ENCODE measurements around the gene GOLGA3. TPM values are rescaled to one million over a fixed set of nuclear protein-coding genes. Genes with fewer than 3 reads are reported as not detected.

GOLGA3 gene
- total and polyA plus RNA-seq, 12 donors = 10.8 to 46.1 (median 34.8) TPM

DNA sequence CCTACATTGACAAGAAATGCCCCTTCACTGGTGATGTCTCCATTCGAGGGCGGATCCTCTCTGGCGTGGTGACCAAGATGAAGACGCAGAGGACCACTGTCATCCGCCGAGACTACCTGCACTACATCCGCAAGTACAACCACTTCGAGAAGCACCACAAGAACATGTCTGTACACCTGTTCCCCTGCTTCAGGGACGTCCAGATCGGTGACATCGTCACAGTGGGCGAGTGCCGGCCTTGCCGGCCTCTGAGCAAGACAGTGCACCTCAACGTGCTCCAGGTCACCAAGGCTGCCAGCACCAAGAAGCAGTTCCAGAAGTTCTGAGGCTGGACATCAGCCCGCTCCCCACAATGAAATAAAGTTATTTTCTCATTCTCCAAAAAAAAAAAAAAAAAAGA is 2.8 kb downstream of the GOLGA3 start:
- DNase-seq (no peak), ATAC-seq (no peak)
- H3K27me3 ChIP-seq = no peaks in the 10 kb centered on the region
- no peaks in the 10 kb centered on the region for H3K9me3 ChIP-seq
- H3K27ac ChIP-seq = no peak overlapping the region
- intact Hi-C loops (cut with DNase I) = loop anchor here in 1 of 10 donors (5.0 to 10.0 kb wide), 2 partner anchors 51 to 334 kb away; partner anchors contain the start of gene FBRSL1
- WGBS, 2 donors = 93 to 95% methylated on average over 16 of the region's 16 CpGs
- H3K4me3 ChIP-seq = no peak overlapping the region
- TF ChIP-seq, protein P1, sequence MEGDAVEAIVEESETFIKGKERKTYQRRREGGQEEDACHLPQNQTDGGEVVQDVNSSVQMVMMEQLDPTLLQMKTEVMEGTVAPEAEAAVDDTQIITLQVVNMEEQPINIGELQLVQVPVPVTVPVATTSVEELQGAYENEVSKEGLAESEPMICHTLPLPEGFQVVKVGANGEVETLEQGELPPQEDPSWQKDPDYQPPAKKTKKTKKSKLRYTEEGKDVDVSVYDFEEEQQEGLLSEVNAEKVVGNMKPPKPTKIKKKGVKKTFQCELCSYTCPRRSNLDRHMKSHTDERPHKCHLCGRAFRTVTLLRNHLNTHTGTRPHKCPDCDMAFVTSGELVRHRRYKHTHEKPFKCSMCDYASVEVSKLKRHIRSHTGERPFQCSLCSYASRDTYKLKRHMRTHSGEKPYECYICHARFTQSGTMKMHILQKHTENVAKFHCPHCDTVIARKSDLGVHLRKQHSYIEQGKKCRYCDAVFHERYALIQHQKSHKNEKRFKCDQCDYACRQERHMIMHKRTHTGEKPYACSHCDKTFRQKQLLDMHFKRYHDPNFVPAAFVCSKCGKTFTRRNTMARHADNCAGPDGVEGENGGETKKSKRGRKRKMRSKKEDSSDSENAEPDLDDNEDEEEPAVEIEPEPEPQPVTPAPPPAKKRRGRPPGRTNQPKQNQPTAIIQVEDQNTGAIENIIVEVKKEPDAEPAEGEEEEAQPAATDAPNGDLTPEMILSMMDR (IDR thresholded peaks at IDR 0.05) = no peak
- H3K4me1 ChIP-seq = peaks cover 0 to 29% (median 22%) of the 10 kb centered on the region in 9 donors
- H3K36me3 ChIP-seq = peaks cover 0 to 66% (median 15%) of the 10 kb centered on the region in 9 donors

DNA sequence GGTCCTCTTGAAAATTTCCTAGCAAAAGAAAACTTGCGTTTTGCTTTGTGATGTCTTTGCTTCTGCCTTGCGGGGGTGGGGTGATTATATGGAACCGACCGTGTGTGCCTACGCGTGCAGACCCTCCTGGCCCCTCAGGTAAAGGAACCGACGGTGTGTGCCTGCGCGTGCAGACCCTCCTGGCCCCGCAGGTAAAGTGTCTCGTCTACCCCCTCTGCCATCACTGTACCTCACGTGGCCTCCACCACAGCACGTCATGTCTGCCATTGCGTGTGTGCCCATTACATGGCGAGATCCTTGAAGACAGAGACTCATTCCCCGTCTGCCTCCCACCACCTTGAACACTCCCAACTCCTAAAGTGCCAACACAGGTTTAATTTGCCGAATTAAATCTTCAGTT is 3.6 kb downstream of the GOLGA3 start:
- TF ChIP-seq, protein P1 (IDR thresholded peaks at IDR 0.05) = no peak
- Histone ChIP-seq H3K4me3 (no peak overlapping the region), H3K27ac (no peak overlapping the region), H3K27me3 (no peaks in the 10 kb centered on the region), H3K9me3 (no peaks in the 10 kb centered on the region), H3K36me3 (peaks cover 0 to 74% (median 21%) of the 10 kb centered on the region in 9 donors), H3K4me1 (peaks cover 0 to 29% (median 22%) of the 10 kb centered on the region in 9 donors)
- 94% methylated on average over 18 of the region's 18 CpGs for WGBS, 2 donors
- no peak for ATAC-seq
- intact Hi-C loops (cut with DNase I) = loop anchor here in 1 of 10 donors (5.0 to 10.0 kb wide), 2 partner anchors 50 to 333 kb away; partner anchors contain the start of gene FBRSL1
- no peak for DNase-seq

DNA sequence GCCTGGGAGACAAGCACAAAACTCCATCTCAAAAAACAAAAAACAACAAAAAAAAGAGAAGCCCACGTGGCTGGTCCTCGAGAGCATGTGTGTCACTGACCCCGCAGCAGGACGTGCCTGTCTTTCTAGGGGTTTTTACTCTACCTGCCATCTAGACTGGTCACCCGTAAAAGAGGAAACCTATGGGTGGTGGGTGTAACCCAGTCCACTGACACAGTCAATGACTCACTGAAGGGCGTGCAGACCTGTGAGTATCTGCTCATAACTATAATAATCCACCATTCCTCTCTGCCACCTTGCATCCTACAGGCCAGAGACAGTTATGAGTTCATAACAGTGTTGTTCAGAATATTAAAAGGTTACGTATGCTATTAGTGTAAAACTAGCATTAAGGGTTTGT is 4.6 kb downstream of the GOLGA3 start:
- Histone ChIP-seq H3K27ac (no peak overlapping the region), H3K4me1 (peaks cover 0 to 24% (median 21%) of the 10 kb centered on the region in 9 donors), H3K27me3 (no peaks in the 10 kb centered on the region), H3K9me3 (no peaks in the 10 kb centered on the region), H3K4me3 (no peak overlapping the region), H3K36me3 (peaks cover 0 to 84% (median 28%) of the 10 kb centered on the region in 9 donors)
- ATAC-seq (no peak), DNase-seq (no peak)
- intact Hi-C loops (cut with DNase I) = loop anchor here in 1 of 10 donors (10.0 kb wide), 1 partner anchor 49 kb away; no protein-coding TSS in a partner anchor
- WGBS, 2 donors = 89% methylated on average over 7 of the region's 7 CpGs
- TF ChIP-seq, protein P1 (IDR thresholded peaks at IDR 0.05) = no peak

DNA sequence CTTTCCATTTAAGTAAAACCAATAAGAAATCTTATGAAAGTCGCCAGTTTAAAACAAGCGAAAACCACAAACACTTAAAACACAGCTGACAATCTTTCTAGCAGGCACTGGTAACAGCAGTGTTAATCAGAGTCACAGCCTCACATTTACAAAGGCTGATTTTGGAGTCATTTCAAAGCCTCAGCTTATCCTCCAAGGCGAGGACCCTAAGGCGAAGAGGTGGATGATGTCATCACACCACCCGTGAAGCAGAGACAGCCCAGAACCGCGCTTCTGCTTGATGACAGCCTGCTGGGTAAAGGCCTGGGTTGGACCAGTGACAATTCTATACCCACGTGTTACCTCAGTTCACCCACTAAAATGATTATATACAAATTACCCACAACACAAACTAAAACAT is 10.1 kb downstream of the GOLGA3 start:
- H3K27ac ChIP-seq = no peak overlapping the region
- ATAC-seq (no peak), DNase-seq (no peak)
- no peak overlapping the region for H3K4me3 ChIP-seq
- TF ChIP-seq, protein P1 (IDR thresholded peaks at IDR 0.05) = no peak
- H3K36me3 ChIP-seq = peaks cover 6 to 88% (median 51%) of the 10 kb centered on the region in 9 donors
- H3K9me3 ChIP-seq = no peaks in the 10 kb centered on the region
- no peaks in the 10 kb centered on the region for H3K27me3 ChIP-seq
- intact Hi-C loops (cut with DNase I) = no loop called here
- H3K4me1 ChIP-seq = no peaks in the 10 kb centered on the region
- WGBS, 2 donors = 86 to 89% methylated on average over 8 of the region's 8 CpGs

Data from heart right ventricle (tissue), 16 donors.